Ishikawa (cell line): ENCODE data around the gene P4HA3.

Experiments used
- CEBPB ChIP-seq: IDR thresholded peaks from 2 replicates; pipeline ENCODE4 v1.6.1; 2012
- CREB1 ChIP-seq: IDR thresholded peaks from 2 replicates; pipeline ENCODE4 v1.6.1; 2012; ENCODE audit warnings: low read depth
- EGR1 ChIP-seq: IDR thresholded peaks from 2 replicates; pipeline ENCODE4 v1.6.1; 2012
- EP300 ChIP-seq: IDR thresholded peaks from 2 replicates; pipeline ENCODE4 v1.6.1; 2012; ENCODE audit warnings: borderline replicate concordance
- FOXM1 ChIP-seq: IDR thresholded peaks from 2 replicates; pipeline ENCODE4 v1.6.1; 2012; ENCODE audit warnings: low read depth, borderline replicate concordance
- RAD21 ChIP-seq: IDR thresholded peaks from 2 replicates; pipeline ENCODE4 v1.6.1; 2012; ENCODE audit warnings: low read depth
- TAF1 ChIP-seq: IDR thresholded peaks from 2 replicates; pipeline ENCODE4 v1.6.1; 2012; ENCODE audit warnings: low read depth, mild to moderate bottlenecking
- TCF12 ChIP-seq: IDR thresholded peaks from 2 replicates; pipeline ENCODE4 v1.6.1; 2012; ENCODE audit warnings: low read depth
- TF ChIP-seq, protein P1 (sequence below): IDR thresholded peaks from 2 replicates; pipeline ENCODE4 v1.6.1; 2012

GRCh38 chr11:74347381-74347780 lies 35.9 kb upstream of the P4HA3 start:
- TF ChIP-seq FOXM1 (no peak), CEBPB (no peak), TAF1 (no peak), CREB1 (no peak), TCF12 (no peak), RAD21 (no peak), EGR1 (no peak), EP300 (no peak)
- TF ChIP-seq, protein P1, sequence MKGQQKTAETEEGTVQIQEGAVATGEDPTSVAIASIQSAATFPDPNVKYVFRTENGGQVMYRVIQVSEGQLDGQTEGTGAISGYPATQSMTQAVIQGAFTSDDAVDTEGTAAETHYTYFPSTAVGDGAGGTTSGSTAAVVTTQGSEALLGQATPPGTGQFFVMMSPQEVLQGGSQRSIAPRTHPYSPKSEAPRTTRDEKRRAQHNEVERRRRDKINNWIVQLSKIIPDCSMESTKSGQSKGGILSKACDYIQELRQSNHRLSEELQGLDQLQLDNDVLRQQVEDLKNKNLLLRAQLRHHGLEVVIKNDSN = no peak
